HepG2 (cell line): ENCODE measurements around the gene EGF. TPM values are rescaled to one million over a fixed set of nuclear protein-coding genes. Genes with fewer than 3 reads are reported as not detected.

ENCODE experiments used
- CREB1 ChIP-seq, 2 experiments: fragments of 450-650 bp in 1 of 2; IDR thresholded peaks; 2 replicates each; pipeline ENCODE4 v1.6.1; 2016 to 2017; ENCODE audit warnings: control low read depth in 1 of 2, mild to moderate bottlenecking in 1 of 2, missing compliant biosample characterization in 1 of 2, missing genetic modification characterization in 1 of 2
- FOSL1 ChIP-seq: sonication (generic); formaldehyde crosslinking; IDR thresholded peaks from 2 replicates; pipeline ENCODE4 v1.9.0; 2021; ENCODE audit warnings: missing genetic modification reagents, borderline replicate concordance
- LCORL ChIP-seq, 2 experiments: fragments of 450-650 bp in 1 of 2; sonication (generic) in 1 of 2; formaldehyde crosslinking in 1 of 2; IDR thresholded peaks; 2 replicates each; pipeline versions ENCODE4 v1.5.0 to v1.6.1; 2017 to 2020; ENCODE audit warnings: antibody characterized with exemption in 1 of 2, missing genetic modification reagents in 1 of 2
- MAZ ChIP-seq, 2 experiments: sonication (generic) in 1 of 2; formaldehyde crosslinking in 1 of 2; IDR thresholded peaks; 2 replicates each; pipeline versions ENCODE4 v1.5.0 to v1.6.1; 2012 to 2020; ENCODE audit warnings: low read depth in 2 of 2, mild to moderate bottlenecking in 2 of 2, borderline replicate concordance in 1 of 2, improper control_type of control experiment in 1 of 2, low read length in 1 of 2, missing genetic modification reagents in 1 of 2, moderate library complexity in 1 of 2
- NR2F1 ChIP-seq, 2 experiments: fragments of 450-650 bp in 1 of 2; formaldehyde crosslinking in 1 of 2; IDR thresholded peaks; 2 replicates each; pipeline versions ENCODE4 v1.5.0 to v1.6.1; 2016 to 2020; ENCODE audit warnings: mild to moderate bottlenecking in 1 of 2, missing compliant biosample characterization in 1 of 2, missing genetic modification reagents in 1 of 2, moderate library complexity in 1 of 2
- SIX1 ChIP-seq: sonication (generic); formaldehyde crosslinking; IDR thresholded peaks from 2 replicates; pipeline ENCODE4 v1.4.0; 2020; ENCODE audit warnings: missing genetic modification reagents, borderline replicate concordance
- SRSF9 ChIP-seq: fragments of 200-400 bp; formaldehyde crosslinking; IDR thresholded peaks from 2 replicates; pipeline ENCODE4 v1.6.1; 2018; ENCODE audit warnings: borderline replicate concordance, mild to moderate bottlenecking, low read depth, low read length; ENCODE audit not compliant: insufficient read depth, poor library complexity, severe bottlenecking
- ZFX ChIP-seq: sonication (generic); formaldehyde crosslinking; IDR thresholded peaks from 2 replicates; pipeline ENCODE4 v1.4.0; 2020; ENCODE audit warnings: mild to moderate bottlenecking, low read depth, missing genetic modification reagents, moderate library complexity
- ZNF230 ChIP-seq: sonication (generic); formaldehyde crosslinking; IDR thresholded peaks from 2 replicates; pipeline ENCODE4 v1.4.0; 2020; ENCODE audit warnings: mild to moderate bottlenecking, missing genetic modification reagents
- ZNF383 ChIP-seq: sonication (generic); formaldehyde crosslinking; IDR thresholded peaks from 2 replicates; pipeline ENCODE4 v1.4.0; 2020; ENCODE audit warnings: missing genetic modification reagents, mild to moderate bottlenecking, borderline replicate concordance
- ZNF619 ChIP-seq: sonication (generic); formaldehyde crosslinking; IDR thresholded peaks from 2 replicates; pipeline ENCODE4 v1.4.0; 2020; ENCODE audit warnings: mild to moderate bottlenecking, missing genetic modification reagents
- ZNF781 ChIP-seq: sonication (generic); formaldehyde crosslinking; IDR thresholded peaks from 2 replicates; pipeline ENCODE4 v1.5.1; 2020; ENCODE audit warnings: borderline replicate concordance, mild to moderate bottlenecking, missing genetic modification reagents; ENCODE audit errors: not compliant biosample characterization
- polyA plus RNA-seq, 8 experiments: library from polyadenylated mRNA; depleted of rRNA in 3 of 8; stranded (reverse) in 7 of 8; unstranded in 1 of 8; fragments of >200 nt; fragmentation: Illumina TruSeq in 4 of 8; extraction: Trizol in 4 of 8; gene quantifications; 2 replicates each; pipeline versions ENCODE4 v1.2.1 to v1.2.3, GENCODE V29; 2011 to 2016; ENCODE audit warnings: low read depth in 4 of 8, missing spikeins in 1 of 8, mixed read lengths in 1 of 8; ENCODE audit not compliant: insufficient read depth in 1 of 8
- total RNA-seq, 5 experiments: library from RNA; depleted of rRNA; stranded (reverse); fragments of >200 nt; fragmentation: Illumina TruSeq; extraction: Trizol; gene quantifications; 2 replicates each; pipeline ENCODE4 v1.2.3, GENCODE V29; 2016; ENCODE audit warnings: low read depth in 1 of 5
- TF ChIP-seq, protein P1 (sequence below): IDR thresholded peaks from 2 replicates; pipeline ENCODE4 v1.4.0; 2020; ENCODE audit warnings: mild to moderate bottlenecking, missing genetic modification reagents
- TF ChIP-seq, protein P2 (sequence below): sonication (generic); formaldehyde crosslinking; IDR thresholded peaks from 2 replicates; pipeline ENCODE4 v1.5.1; 2020; ENCODE audit warnings: missing genetic modification reagents, mild to moderate bottlenecking, borderline replicate concordance
- TF ChIP-seq, protein P3 (sequence below): IDR thresholded peaks from 2 replicates; pipeline ENCODE4 v1.6.1; 2016; ENCODE audit warnings: missing genetic modification reagents, missing compliant biosample characterization
- TF ChIP-seq, protein P4 (sequence below): IDR thresholded peaks from 2 replicates; pipeline ENCODE4 v1.6.1; 2016; ENCODE audit warnings: low read depth
- TF ChIP-seq, protein P5 (sequence below): IDR thresholded peaks from 2 replicates; pipeline ENCODE4 v1.6.1; 2016

EGF gene
- total and polyA plus RNA-seq, 2 of the 13 experiments (the other 11 are each of a cell fraction or from before 2014, with no cell fraction given) = 0.07 to 0.08 TPM

DNA sequence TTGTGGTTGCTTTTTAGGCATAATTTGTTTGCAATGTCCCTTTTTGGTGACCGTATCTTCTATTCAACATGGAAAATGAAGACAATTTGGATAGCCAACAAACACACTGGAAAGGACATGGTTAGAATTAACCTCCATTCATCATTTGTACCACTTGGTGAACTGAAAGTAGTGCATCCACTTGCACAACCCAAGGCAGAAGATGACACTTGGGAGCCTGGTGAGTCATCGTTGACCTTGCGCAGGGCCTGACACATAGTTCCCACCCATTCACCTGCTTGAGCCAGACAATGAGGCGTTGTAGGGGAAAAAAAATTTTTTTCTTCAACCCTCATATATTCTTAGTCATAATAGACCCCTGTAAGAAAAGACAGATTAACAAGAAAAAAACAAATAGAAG is 32.4 kb downstream of the EGF start (continued):
- TF ChIP-seq, protein P1, sequence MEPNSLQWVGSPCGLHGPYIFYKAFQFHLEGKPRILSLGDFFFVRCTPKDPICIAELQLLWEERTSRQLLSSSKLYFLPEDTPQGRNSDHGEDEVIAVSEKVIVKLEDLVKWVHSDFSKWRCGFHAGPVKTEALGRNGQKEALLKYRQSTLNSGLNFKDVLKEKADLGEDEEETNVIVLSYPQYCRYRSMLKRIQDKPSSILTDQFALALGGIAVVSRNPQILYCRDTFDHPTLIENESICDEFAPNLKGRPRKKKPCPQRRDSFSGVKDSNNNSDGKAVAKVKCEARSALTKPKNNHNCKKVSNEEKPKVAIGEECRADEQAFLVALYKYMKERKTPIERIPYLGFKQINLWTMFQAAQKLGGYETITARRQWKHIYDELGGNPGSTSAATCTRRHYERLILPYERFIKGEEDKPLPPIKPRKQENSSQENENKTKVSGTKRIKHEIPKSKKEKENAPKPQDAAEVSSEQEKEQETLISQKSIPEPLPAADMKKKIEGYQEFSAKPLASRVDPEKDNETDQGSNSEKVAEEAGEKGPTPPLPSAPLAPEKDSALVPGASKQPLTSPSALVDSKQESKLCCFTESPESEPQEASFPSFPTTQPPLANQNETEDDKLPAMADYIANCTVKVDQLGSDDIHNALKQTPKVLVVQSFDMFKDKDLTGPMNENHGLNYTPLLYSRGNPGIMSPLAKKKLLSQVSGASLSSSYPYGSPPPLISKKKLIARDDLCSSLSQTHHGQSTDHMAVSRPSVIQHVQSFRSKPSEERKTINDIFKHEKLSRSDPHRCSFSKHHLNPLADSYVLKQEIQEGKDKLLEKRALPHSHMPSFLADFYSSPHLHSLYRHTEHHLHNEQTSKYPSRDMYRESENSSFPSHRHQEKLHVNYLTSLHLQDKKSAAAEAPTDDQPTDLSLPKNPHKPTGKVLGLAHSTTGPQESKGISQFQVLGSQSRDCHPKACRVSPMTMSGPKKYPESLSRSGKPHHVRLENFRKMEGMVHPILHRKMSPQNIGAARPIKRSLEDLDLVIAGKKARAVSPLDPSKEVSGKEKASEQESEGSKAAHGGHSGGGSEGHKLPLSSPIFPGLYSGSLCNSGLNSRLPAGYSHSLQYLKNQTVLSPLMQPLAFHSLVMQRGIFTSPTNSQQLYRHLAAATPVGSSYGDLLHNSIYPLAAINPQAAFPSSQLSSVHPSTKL (CRISPR knock-in tag) = peak; percentile 55
- no peak for TF ChIP-seq SRSF9
- TF ChIP-seq, protein P2, sequence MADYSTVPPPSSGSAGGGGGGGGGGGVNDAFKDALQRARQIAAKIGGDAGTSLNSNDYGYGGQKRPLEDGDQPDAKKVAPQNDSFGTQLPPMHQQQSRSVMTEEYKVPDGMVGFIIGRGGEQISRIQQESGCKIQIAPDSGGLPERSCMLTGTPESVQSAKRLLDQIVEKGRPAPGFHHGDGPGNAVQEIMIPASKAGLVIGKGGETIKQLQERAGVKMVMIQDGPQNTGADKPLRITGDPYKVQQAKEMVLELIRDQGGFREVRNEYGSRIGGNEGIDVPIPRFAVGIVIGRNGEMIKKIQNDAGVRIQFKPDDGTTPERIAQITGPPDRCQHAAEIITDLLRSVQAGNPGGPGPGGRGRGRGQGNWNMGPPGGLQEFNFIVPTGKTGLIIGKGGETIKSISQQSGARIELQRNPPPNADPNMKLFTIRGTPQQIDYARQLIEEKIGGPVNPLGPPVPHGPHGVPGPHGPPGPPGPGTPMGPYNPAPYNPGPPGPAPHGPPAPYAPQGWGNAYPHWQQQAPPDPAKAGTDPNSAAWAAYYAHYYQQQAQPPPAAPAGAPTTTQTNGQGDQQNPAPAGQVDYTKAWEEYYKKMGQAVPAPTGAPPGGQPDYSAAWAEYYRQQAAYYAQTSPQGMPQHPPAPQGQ (CRISPR knock-in tag) = no peak
- TF ChIP-seq ZNF619 (CRISPR knock-in tag) = no peak
- TF ChIP-seq FOSL1 (CRISPR knock-in tag) = peak; percentile 77
- TF ChIP-seq, protein P3, sequence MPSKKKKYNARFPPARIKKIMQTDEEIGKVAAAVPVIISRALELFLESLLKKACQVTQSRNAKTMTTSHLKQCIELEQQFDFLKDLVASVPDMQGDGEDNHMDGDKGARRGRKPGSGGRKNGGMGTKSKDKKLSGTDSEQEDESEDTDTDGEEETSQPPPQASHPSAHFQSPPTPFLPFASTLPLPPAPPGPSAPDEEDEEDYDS (CRISPR knock-in tag) = no peak
- TF ChIP-seq ZNF230 (CRISPR knock-in tag) = no peak
- TF ChIP-seq ZFX (CRISPR knock-in tag) = no peak
- peak; percentile 36; the same call in 1 of the 2 replicates for TF ChIP-seq CREB1 (IDR thresholded peaks at IDR 0.05)
- no peak for TF ChIP-seq CREB1 (CRISPR knock-in tag; IDR thresholded peaks at IDR 0.05)
- TF ChIP-seq, protein P4, sequence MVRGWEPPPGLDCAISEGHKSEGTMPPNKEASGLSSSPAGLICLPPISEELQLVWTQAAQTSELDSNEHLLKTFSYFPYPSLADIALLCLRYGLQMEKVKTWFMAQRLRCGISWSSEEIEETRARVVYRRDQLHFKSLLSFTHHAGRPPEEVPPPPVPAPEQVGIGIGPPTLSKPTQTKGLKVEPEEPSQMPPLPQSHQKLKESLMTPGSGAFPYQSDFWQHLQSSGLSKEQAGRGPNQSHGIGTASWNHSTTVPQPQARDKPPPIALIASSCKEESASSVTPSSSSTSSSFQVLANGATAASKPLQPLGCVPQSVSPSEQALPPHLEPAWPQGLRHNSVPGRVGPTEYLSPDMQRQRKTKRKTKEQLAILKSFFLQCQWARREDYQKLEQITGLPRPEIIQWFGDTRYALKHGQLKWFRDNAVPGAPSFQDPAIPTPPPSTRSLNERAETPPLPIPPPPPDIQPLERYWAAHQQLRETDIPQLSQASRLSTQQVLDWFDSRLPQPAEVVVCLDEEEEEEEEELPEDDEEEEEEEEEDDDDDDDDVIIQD = no peak
- TF ChIP-seq ZNF781 (CRISPR knock-in tag) = no peak
- TF ChIP-seq, protein P5, sequence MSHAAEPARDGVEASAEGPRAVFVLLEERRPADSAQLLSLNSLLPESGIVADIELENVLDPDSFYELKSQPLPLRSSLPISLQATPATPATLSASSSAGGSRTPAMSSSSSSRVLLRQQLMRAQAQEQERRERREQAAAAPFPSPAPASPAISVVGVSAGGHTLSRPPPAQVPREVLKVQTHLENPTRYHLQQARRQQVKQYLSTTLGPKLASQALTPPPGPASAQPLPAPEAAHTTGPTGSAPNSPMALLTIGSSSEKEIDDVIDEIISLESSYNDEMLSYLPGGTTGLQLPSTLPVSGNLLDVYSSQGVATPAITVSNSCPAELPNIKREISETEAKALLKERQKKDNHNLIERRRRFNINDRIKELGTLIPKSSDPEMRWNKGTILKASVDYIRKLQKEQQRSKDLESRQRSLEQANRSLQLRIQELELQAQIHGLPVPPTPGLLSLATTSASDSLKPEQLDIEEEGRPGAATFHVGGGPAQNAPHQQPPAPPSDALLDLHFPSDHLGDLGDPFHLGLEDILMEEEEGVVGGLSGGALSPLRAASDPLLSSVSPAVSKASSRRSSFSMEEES (CRISPR knock-in tag) = no peak
- no peak for TF ChIP-seq LCORL (IDR thresholded peaks at IDR 0.05)
- TF ChIP-seq LCORL (CRISPR knock-in tag; IDR thresholded peaks at IDR 0.05) = no peak
- no peak for TF ChIP-seq ZNF383 (CRISPR knock-in tag)
- peak in 1 of 2 experiments; percentile 41; a peak in 1 of 4 replicates for TF ChIP-seq NR2F1 (CRISPR knock-in tag; IDR thresholded peaks at IDR 0.05)
- no peak for TF ChIP-seq SIX1 (CRISPR knock-in tag)
- TF ChIP-seq MAZ (IDR thresholded peaks at IDR 0.05; ENCODE audit: borderline replicate concordance, low read depth, low read length) = no peak
- no peak for TF ChIP-seq MAZ (CRISPR knock-in tag; IDR thresholded peaks at IDR 0.05; ENCODE audit: low read depth)
